GM23338 (cell line): ENCODE measurements around the gene KANK4. TPM values are rescaled to one million over a fixed set of nuclear protein-coding genes. Genes with fewer than 3 reads are reported as not detected.

Source experiments
- EZH2 ChIP-seq: fragments of 200-600 bp; sonication (generic); IDR thresholded peaks from one replicate; pipeline ENCODE4 v1.8.0; 2017; ENCODE audit warnings: antibody characterized with exemption, mild to moderate bottlenecking, low read depth; ENCODE audit not compliant: unreplicated experiment
- ZNF114 ChIP-seq: fragments of 250-450 bp; sonication (Bioruptor Pico); IDR thresholded peaks from 2 replicates; pipeline ENCODE4 v1.5.0; 2020; ENCODE audit warnings: mild to moderate bottlenecking, moderate library complexity
- polyA plus RNA-seq: library from polyadenylated mRNA; unstranded; fragments of >200 nt; fragmentation: Nextera tagmentation; extraction: Ambion mirVana; gene quantifications from 2 replicates; pipeline ENCODE4 v1.2.1, GENCODE V29; 2016
- total RNA-seq: library from RNA; depleted of rRNA; stranded (reverse); fragments of >200 nt; shearing (Covaris generic); gene quantifications from 2 replicates; pipeline ENCODE4 v1.2.3, GENCODE V29; 2014
- TF ChIP-seq, protein P1 (sequence below): fragments of 250-450 bp; sonication (Bioruptor Pico); IDR thresholded peaks from 2 replicates; pipeline ENCODE4 v1.5.0; 2020; ENCODE audit warnings: mild to moderate bottlenecking, moderate library complexity
- TF ChIP-seq, protein P2 (sequence below), 2 experiments: fragments of 200-600 bp in 1 of 2; sonication (generic) in 1 of 2; conservative IDR thresholded peaks; 2 replicates each; pipeline versions ENCODE4 v1.5.1 to v1.6.1; 2016 to 2017; ENCODE audit warnings: antibody characterized with exemption in 2 of 2, low read depth in 2 of 2, mild to moderate bottlenecking in 2 of 2, moderate library complexity in 1 of 2
- TF ChIP-seq, protein P3 (sequence below): IDR thresholded peaks from 2 replicates; pipeline ENCODE4 v1.6.1; 2016; ENCODE audit warnings: antibody characterized with exemption

KANK4 gene
- total and polyA plus RNA-seq, 2 experiments from 2014 or later, result 0.31 to 0.42 TPM

DNA sequence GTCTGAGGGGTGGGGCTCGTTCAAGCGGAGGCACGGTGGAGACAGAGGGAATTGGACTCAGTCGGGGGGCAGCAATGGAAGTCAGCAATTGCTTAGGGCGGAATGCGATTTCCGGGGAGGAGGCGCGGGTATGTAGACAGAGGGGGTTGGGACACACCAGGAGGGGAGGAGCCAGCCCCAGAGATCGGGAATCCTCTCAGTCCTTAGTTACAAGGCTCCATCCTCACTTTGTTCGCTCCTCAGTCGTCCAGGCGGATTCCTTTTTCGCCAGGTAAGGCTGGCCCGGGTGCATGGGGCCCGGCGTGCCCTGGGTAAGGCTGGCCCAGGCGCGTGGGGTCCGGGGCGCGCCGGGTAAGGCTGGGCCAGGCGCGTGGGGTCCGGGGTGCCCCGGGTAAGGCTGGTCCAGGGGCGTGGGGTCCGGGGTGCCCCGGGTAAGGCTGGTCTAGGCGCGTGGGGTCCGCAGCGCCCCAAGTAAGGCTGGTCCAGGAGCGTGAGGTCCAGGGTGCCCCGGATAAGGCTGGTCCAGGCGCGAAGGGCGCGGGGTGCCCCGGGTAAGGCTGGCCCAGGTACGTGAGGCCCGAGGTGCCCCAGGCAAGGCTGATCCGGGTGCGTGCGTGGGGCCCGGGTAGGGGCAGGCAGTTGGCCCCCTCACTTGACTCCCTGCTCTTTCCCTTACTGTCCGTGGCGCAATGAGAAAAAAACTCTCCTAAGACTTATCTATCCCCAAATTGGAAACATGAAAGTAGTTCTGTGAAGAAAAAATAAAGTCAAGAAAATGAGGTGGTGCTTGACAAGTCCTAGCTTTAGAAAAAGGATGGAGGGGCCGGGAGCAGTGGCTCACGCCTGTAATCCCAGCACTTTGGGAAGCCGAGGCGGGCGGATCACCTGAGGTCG, 124.3 kb downstream of the KANK4 start, which contains the start of gene L1TD1 (continued):
- TF ChIP-seq, protein P1, sequence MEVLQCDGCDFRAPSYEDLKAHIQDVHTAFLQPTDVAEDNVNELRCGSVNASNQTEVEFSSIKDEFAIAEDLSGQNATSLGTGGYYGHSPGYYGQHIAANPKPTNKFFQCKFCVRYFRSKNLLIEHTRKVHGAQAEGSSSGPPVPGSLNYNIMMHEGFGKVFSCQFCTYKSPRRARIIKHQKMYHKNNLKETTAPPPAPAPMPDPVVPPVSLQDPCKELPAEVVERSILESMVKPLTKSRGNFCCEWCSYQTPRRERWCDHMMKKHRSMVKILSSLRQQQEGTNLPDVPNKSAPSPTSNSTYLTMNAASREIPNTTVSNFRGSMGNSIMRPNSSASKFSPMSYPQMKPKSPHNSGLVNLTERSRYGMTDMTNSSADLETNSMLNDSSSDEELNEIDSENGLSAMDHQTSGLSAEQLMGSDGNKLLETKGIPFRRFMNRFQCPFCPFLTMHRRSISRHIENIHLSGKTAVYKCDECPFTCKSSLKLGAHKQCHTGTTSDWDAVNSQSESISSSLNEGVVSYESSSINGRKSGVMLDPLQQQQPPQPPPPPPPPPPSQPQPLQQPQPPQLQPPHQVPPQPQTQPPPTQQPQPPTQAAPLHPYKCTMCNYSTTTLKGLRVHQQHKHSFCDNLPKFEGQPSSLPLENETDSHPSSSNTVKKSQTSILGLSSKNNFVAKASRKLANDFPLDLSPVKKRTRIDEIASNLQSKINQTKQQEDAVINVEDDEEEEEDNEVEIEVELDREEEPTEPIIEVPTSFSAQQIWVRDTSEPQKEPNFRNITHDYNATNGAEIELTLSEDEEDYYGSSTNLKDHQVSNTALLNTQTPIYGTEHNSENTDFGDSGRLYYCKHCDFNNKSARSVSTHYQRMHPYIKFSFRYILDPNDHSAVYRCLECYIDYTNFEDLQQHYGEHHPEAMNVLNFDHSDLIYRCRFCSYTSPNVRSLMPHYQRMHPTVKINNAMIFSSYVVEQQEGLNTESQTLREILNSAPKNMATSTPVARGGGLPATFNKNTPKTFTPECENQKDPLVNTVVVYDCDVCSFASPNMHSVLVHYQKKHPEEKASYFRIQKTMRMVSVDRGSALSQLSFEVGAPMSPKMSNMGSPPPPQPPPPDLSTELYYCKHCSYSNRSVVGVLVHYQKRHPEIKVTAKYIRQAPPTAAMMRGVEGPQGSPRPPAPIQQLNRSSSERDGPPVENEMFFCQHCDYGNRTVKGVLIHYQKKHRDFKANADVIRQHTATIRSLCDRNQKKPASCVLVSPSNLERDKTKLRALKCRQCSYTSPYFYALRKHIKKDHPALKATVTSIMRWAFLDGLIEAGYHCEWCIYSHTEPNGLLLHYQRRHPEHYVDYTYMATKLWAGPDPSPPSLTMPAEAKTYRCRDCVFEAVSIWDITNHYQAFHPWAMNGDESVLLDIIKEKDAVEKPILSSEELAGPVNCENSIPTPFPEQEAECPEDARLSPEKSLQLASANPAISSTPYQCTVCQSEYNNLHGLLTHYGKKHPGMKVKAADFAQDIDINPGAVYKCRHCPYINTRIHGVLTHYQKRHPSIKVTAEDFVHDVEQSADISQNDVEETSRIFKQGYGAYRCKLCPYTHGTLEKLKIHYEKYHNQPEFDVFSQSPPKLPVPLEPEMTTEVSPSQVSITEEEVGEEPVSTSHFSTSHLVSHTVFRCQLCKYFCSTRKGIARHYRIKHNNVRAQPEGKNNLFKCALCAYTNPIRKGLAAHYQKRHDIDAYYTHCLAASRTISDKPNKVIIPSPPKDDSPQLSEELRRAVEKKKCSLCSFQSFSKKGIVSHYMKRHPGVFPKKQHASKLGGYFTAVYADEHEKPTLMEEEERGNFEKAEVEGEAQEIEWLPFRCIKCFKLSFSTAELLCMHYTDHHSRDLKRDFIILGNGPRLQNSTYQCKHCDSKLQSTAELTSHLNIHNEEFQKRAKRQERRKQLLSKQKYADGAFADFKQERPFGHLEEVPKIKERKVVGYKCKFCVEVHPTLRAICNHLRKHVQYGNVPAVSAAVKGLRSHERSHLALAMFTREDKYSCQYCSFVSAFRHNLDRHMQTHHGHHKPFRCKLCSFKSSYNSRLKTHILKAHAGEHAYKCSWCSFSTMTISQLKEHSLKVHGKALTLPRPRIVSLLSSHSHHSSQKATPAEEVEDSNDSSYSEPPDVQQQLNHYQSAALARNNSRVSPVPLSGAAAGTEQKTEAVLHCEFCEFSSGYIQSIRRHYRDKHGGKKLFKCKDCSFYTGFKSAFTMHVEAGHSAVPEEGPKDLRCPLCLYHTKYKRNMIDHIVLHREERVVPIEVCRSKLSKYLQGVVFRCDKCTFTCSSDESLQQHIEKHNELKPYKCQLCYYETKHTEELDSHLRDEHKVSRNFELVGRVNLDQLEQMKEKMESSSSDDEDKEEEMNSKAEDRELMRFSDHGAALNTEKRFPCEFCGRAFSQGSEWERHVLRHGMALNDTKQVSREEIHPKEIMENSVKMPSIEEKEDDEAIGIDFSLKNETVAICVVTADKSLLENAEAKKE, result no peak
- TF ChIP-seq, protein P2, sequence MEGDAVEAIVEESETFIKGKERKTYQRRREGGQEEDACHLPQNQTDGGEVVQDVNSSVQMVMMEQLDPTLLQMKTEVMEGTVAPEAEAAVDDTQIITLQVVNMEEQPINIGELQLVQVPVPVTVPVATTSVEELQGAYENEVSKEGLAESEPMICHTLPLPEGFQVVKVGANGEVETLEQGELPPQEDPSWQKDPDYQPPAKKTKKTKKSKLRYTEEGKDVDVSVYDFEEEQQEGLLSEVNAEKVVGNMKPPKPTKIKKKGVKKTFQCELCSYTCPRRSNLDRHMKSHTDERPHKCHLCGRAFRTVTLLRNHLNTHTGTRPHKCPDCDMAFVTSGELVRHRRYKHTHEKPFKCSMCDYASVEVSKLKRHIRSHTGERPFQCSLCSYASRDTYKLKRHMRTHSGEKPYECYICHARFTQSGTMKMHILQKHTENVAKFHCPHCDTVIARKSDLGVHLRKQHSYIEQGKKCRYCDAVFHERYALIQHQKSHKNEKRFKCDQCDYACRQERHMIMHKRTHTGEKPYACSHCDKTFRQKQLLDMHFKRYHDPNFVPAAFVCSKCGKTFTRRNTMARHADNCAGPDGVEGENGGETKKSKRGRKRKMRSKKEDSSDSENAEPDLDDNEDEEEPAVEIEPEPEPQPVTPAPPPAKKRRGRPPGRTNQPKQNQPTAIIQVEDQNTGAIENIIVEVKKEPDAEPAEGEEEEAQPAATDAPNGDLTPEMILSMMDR (conservative IDR thresholded peaks at IDR 0.05; ENCODE audit: low read depth in 2 of 2), result no peak
- TF ChIP-seq EZH2 (no peak), ZNF114 (CRISPR knock-in tag) (no peak)
- TF ChIP-seq, protein P3, sequence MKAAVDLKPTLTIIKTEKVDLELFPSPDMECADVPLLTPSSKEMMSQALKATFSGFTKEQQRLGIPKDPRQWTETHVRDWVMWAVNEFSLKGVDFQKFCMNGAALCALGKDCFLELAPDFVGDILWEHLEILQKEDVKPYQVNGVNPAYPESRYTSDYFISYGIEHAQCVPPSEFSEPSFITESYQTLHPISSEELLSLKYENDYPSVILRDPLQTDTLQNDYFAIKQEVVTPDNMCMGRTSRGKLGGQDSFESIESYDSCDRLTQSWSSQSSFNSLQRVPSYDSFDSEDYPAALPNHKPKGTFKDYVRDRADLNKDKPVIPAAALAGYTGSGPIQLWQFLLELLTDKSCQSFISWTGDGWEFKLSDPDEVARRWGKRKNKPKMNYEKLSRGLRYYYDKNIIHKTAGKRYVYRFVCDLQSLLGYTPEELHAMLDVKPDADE, result peak; percentile 83; the same call in 1 of the 2 replicates
